GM12891 (cell line): ENCODE results near the gene NFU1.
"Not testable (repeated sequence)": the region's sequence is repeated elsewhere in the genome, so short reads cannot be mapped to it uniquely, and the experiment has no call there.

Experiments
- DNase-seq: peaks from one replicate; pipeline ENCODE4 v3.0.0; 2011; ENCODE audit warnings: low spot score; ENCODE audit not compliant: insufficient read length
- FAIRE-seq: peaks from 2 replicates; lab custom pipeline; 2011; peaks lifted over from hg19 to GRCh38; lab: Jason Lieb, UNC
- PAX5 ChIP-seq: IDR thresholded peaks from 2 replicates; pipeline ENCODE4 v1.6.1; 2011; ENCODE audit warnings: low read length, moderate library complexity, mild to moderate bottlenecking; ENCODE audit not compliant: insufficient read depth, severe bottlenecking
- POLR2A ChIP-seq: IDR thresholded peaks from 2 replicates; pipeline ENCODE4 v1.6.1; 2011; ENCODE audit warnings: low read depth, low read length, control low read depth
- POLR2AphosphoS5 ChIP-seq: IDR thresholded peaks from 2 replicates; pipeline ENCODE4 v1.6.1; 2011; ENCODE audit warnings: low read depth, low read length, control low read depth
- POU2F2 ChIP-seq: IDR thresholded peaks from 2 replicates; pipeline ENCODE4 v1.6.1; 2011; ENCODE audit warnings: low read depth, mild to moderate bottlenecking, control low read depth, low read length, moderate library complexity
- SPI1 ChIP-seq: IDR thresholded peaks from 2 replicates; pipeline ENCODE4 v1.6.1; 2011; ENCODE audit warnings: low read depth, low read length, control low read depth
- TAF1 ChIP-seq: IDR thresholded peaks from 2 replicates; pipeline ENCODE4 v1.6.1; 2011; ENCODE audit warnings: low read depth, low read length, control low read depth

Gene NFU1

DNA sequence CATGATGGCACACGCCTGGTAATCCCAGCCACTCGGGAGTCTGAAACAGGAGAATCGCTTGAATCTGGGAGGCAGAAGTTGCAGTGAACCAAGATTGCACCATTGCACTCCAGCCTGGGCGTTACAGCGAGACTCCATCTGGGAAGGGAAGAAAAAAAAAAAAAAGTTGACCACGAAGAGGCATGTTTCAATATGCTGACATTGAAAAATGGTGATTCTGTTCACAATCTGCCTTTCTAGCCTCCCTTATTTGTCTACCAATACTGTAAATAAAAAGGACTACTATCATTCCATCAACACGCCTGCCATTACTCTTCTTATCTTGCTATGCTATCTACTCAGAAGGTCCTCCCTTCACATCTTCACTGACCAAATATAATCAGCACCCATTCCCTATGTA, 68.6 kb downstream of the NFU1 start:
- TF ChIP-seq SPI1 (no peak), POLR2AphosphoS5 (no peak)
- FAIRE-seq, result no peak

DNA sequence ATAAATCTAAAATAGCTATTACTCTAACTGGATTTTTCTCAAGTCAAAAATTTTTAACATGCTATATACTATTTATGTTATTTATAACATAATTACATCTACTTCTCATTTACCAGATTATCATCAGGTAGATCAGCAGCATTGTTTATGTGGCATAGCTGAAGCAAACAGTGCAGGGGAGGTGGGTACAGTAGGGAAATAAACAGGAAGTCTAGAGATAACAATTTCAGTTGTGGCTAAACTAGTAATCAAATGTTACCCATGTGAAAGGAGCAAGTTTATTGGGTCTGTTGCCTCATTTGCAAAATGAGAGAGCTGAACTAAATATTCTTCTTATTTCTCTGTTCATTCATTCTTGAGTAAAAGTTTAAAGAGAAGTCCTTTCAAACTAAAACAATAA, 77.9 kb downstream of the NFU1 start:
- TF ChIP-seq POU2F2 (no peak), TAF1 (no peak), POLR2AphosphoS5 (no peak), PAX5 (no peak), SPI1 (no peak), POLR2A (no peak)
- FAIRE-seq (no peak), DNase-seq (no peak)

More for the DNA sequence above, 68.6 kb downstream of the NFU1 start:
- DNase-seq, result no peak

DNA sequence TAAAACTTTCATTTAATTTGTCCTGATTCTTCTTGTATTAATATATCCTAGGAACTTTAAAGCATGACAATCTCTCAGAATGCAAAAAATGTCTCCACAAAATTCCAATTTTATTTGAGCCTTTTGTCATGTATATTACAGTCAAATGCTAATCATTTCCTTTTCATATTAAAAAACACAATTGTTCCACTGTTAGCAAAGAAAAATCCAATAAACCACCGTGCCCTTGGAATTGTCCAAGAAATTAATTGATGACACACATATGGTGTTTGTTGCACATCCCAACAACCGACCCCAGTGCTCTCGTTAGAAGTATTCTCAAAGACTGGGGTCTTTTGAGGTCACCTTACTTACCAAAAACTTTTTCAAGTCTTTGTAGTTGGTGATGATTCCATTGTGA, 78.3 kb downstream of the NFU1 start:
- DNase-seq (no peak), FAIRE-seq (no peak)

DNA sequence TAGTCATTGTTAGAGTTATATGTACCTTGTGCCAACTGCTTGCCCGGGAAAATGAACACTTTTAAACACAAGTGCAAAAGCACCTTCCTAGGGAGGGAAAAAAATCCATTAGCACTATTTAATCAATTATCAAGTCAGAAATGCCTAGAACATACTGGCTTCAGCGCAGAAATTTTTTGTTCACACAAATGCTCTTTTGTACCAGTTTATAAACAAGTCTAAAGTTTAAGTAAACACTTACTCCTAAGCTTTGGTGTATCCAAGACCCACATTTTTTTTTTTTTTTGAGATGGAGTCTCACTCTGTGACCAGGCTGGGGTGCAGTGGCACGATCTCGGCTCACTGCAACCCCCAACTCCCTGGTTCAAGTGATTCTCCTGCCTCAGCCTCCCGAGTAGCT, 80.8 kb downstream of the NFU1 start:
- FAIRE-seq (no peak), DNase-seq (no peak)
- TF ChIP-seq TAF1 (no peak), PAX5 (no peak), POLR2AphosphoS5 (no peak), POU2F2 (no peak), POLR2A (no peak), SPI1 (no peak)

More for the DNA sequence above, 78.3 kb downstream of the NFU1 start:
- TF ChIP-seq TAF1 (no peak), POLR2A (no peak), POU2F2 (no peak), SPI1 (no peak), PAX5 (no peak), POLR2AphosphoS5 (no peak)

- not testable (repeated sequence) for DNase-seq, FAIRE-seq
These were observed 82.3 kb downstream of the NFU1 start for GRCh38 chr2:69354976-69355375.

DNA sequence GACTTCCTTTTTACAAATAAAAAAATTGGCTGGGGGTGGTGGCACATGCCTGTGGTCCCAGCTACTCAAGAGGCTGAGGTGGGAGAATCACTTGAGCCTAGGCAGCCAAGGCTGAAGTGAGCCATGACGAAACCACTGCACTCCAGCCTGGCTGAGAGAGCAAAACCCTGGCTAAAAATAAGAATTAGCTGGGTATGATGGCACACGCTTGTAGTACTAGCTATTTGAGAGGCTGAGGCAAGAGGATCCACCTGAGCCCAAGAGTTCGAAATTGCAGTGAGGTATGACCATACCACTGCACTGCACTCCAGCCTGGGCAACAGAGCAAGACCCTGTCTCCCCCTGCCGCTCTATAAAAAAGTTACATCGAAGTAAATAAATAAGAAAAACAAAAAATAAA, 83.9 kb downstream of the NFU1 start:
- no peak for DNase-seq
- no peak for TF ChIP-seq PAX5
- TF ChIP-seq POLR2A, result no peak
- no peak for TF ChIP-seq POLR2AphosphoS5
- TF ChIP-seq TAF1, result no peak
- no peak for TF ChIP-seq POU2F2
- TF ChIP-seq SPI1, result no peak
- no peak for FAIRE-seq

DNA sequence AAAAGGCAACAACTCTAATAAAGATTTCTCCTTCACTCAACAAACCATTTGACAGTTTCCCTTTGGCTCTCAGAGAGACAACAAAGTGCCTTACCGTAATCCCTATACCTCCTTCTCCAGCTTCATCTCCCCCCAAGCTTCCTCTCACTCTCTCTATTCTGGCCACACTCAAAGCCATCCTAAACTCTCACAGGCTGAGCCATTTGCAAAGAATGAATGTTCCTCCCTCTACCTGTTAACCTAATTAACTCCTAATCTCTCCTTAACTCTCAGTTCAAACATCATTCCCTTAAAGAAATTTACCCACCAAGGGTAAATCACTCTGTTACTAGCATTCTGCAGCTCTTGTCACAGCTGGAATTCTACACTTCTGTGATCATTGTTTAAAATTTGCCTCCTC, 88.5 kb downstream of the NFU1 start:
- FAIRE-seq (no peak), DNase-seq (no peak)
- TF ChIP-seq POLR2A (no peak), POLR2AphosphoS5 (no peak), TAF1 (no peak), SPI1 (no peak), POU2F2 (no peak), PAX5 (no peak)
